Right atrium auricular region (tissue), 2 donors: ENCODE measurements around the gene TMEM131L. TPM values are rescaled to one million over a fixed set of nuclear protein-coding genes. Genes with fewer than 3 reads are reported as not detected.

Source experiments
- DNase-seq: peaks from one replicate; pipeline ENCODE4 v3.0.0-alpha.2; 2019; ENCODE audit warnings: low spot score
- H3K27ac ChIP-seq, 2 donors: fragments of 200-600 bp; sonication (generic); 1 replicate in 1 of 2; 2 replicates in 1 of 2; pipeline ENCODE4 v1.5.1; 2016 to 2019
- H3K27me3 ChIP-seq, 2 donors: fragments of 200-600 bp; sonication (generic); one replicate each; pipeline versions ENCODE4 v1.5.1 to v1.6.0; 2017 to 2019
- H3K36me3 ChIP-seq: fragments of 200-600 bp; sonication (generic); one replicate; pipeline ENCODE4 v1.5.1; 2016
- H3K4me1 ChIP-seq, 2 donors: fragments of 200-600 bp; sonication (generic); one replicate each; pipeline versions ENCODE4 v1.5.1 to v1.6.0; 2017 to 2019
- H3K4me3 ChIP-seq, 2 donors: fragments of 200-600 bp; sonication (generic); 1 replicate in 1 of 2; 2 replicates in 1 of 2; pipeline ENCODE4 v1.5.1; 2017 to 2019; ENCODE audit warnings: mild to moderate bottlenecking in 1 of 2, moderate library complexity in 1 of 2
- H3K9me3 ChIP-seq, 2 donors: fragments of 200-600 bp; sonication (generic); one replicate each; pipeline ENCODE4 v1.5.1; 2019
- total RNA-seq, 2 donors: library from RNA; depleted of rRNA; stranded (reverse); fragments of >200 nt; gene quantifications; one replicate each; pipeline ENCODE4 v1.1.0, GENCODE V29; 2016
- TF ChIP-seq, protein P1 (sequence below), 2 donors: fragments of 200-600 bp; sonication (generic); IDR thresholded peaks; one replicate each; pipeline ENCODE4 v1.5.1; 2019; ENCODE audit warnings: antibody characterized with exemption in 2 of 2

Gene TMEM131L
- total RNA-seq, 2 donors from 2014 or later: 10.9 to 15.4 TPM

DNA sequence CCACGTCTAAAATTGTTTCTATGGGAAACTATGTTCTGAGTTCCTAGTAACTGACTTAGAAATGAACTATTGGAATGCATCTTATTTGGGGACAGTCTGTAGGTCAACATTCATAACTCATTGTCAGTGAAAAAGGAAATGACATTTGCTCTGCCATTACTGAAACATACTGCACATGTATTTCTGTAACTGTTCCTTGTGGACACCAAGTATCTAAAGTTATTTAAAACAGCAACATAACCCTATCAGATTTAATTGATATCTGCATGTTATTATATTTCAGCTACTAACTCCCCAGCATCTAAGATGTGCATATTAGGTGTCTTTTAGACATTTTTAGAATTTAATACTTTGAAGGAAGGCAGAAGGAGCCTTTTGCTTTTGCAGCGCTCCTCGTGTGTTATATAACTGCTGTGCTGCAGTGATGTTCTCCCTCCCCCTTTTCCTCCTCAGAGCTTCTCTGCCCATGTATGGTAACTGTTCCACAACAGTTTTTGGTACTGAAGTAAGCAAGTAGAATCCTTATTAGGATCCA, 37.2 kb upstream of the TMEM131L start:
- Histone ChIP-seq H3K9me3 (no peaks in the 10 kb centered on the region), H3K27ac (no peak overlapping the region), H3K4me3 (no peak overlapping the region)

DNA sequence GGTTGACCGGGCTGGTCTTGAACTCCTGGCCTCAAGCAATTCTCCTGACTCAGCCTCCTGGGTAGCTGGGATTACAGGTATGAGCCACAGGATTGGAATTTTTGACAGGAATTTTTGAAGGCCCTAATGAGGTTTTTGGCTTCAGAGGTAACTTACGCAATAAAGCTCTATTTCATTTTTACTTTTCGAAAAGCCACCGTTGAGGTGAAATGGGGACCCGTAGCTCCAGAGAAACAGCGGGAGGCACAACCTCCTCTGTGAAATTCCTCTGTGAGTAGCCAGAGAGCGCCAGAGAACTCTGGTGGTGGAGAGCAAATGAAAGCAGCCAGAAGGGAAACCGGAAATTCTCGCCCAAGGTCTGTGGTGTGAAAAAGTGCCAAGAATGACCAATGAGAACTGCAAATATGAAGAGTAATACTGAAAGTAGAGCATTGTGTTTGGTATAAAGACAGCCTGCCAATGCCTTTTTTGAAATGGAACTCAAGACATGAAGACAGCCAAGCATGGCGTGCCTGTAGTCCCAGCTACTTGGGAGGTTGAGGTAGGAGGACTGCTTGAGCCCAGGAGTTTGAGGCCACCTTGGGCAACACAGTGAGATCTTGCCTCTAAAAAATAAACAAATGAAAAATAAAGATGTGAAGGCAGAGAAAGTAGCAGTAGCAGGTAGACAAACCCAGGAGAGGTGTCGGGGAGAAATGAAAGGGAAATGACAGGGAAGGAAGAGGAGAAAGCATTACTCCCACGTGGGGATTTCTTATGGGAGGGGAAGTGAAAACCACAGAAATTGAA, 33.0 kb upstream of the TMEM131L start:
- peak; percentile 70 for DNase-seq
- H3K4me3 ChIP-seq: peak overlapping the region in 1 of 2 donors; percentile 13

More for the DNA sequence above, 37.2 kb upstream of the TMEM131L start:
- TF ChIP-seq, protein P1, sequence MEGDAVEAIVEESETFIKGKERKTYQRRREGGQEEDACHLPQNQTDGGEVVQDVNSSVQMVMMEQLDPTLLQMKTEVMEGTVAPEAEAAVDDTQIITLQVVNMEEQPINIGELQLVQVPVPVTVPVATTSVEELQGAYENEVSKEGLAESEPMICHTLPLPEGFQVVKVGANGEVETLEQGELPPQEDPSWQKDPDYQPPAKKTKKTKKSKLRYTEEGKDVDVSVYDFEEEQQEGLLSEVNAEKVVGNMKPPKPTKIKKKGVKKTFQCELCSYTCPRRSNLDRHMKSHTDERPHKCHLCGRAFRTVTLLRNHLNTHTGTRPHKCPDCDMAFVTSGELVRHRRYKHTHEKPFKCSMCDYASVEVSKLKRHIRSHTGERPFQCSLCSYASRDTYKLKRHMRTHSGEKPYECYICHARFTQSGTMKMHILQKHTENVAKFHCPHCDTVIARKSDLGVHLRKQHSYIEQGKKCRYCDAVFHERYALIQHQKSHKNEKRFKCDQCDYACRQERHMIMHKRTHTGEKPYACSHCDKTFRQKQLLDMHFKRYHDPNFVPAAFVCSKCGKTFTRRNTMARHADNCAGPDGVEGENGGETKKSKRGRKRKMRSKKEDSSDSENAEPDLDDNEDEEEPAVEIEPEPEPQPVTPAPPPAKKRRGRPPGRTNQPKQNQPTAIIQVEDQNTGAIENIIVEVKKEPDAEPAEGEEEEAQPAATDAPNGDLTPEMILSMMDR (IDR thresholded peaks at IDR 0.05): no peak
- no peaks in the 10 kb centered on the region for H3K4me1 ChIP-seq
- no peaks in the 10 kb centered on the region for H3K36me3 ChIP-seq
- no peak for DNase-seq
- H3K27me3 ChIP-seq: no peaks in the 10 kb centered on the region

DNA sequence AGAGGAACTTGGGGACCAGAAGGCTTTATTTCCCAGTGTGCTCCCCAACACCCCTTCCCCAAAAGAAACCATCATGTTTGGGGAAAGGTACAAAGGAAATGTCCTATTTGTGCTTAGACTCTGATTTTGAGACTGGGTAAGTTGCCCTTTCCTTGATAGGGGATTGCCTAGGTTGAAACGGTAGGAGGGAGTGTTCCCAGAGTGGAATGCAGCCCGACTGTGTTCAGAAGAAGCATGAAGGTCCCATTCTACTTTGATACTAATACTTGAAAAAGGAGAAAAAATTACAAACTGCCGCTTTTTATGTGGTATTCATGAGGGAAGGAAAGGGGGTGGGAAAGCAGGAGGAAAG, 32.4 kb upstream of the TMEM131L start:
- TF ChIP-seq, protein P1 (IDR thresholded peaks at IDR 0.05): no peak
- Histone ChIP-seq H3K4me1 (no peaks in the 10 kb centered on the region), H3K4me3 (no peak overlapping the region), H3K27ac (no peak overlapping the region), H3K9me3 (no peaks in the 10 kb centered on the region), H3K27me3 (no peaks in the 10 kb centered on the region), H3K36me3 (no peaks in the 10 kb centered on the region)
- DNase-seq: no peak

More for the DNA sequence above, 33.0 kb upstream of the TMEM131L start:
- H3K9me3 ChIP-seq: no peaks in the 10 kb centered on the region
- no peaks in the 10 kb centered on the region for H3K27me3 ChIP-seq
- no peaks in the 10 kb centered on the region for H3K4me1 ChIP-seq
- TF ChIP-seq, protein P1 (IDR thresholded peaks at IDR 0.05): peak; percentile 27 to 86
- H3K36me3 ChIP-seq: no peaks in the 10 kb centered on the region
- no peak overlapping the region for H3K27ac ChIP-seq

DNA sequence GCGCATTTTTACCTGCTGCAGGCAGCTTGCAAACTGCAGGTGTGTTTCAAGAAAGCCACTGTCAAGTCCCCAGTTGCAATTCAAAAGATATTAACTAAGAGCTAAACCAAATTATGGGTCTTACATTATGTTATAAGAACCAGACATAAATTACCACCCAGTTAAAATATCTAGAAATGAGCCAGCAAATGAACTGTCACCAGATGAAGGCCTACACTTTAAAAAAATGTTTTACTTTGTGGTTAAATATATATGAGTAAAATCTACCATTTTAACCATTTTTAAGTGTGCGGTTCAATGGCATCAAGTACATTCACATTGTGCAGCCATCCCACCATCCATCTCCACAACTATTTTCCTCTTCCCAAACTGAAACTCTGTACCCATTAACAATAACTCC, 32.0 kb upstream of the TMEM131L start:
- TF ChIP-seq, protein P1 (IDR thresholded peaks at IDR 0.05): no peak
- Histone ChIP-seq H3K4me3 (no peak overlapping the region), H3K27me3 (no peaks in the 10 kb centered on the region)

DNA sequence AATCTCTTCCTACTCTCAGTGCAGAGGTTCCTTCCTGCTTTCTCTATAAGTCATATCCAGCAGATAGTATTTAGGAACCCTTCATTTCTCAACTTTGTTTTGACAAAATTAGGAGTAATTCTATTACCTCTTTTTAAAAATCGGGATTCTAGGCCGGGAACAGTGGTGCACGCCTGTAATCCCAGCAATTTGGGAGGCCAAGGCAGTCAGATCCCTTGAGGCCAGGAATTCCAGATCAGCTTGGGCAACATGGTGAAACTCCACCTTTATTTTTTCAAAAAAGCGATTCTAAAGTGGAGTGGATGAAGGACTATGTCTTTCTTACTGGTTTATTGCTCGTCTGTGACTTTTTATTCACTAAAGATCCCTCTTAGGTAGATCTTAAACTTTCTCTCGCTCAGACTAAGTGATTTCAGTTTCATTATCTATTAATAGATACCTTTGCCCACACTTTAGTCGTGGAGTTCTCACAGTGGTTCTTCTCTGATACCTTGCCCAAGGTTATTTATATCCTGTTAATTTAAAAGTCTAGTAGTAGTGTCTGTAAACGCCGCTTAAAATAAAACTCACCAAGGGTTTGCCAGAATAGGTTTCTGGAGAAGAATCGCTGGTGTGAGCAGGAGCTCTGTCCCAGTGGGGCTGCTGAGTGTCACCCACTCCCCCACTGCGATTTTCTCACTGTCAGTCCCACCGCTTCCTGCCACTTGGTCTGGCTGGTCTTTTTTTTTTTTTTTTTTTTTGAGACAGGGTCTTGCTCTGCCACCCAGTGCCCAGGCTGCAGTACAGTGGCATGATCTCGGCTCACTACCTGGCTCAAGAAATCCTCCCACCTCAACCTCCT, 27.0 kb upstream of the TMEM131L start:
- peak overlapping the region; percentile 9 to 21 for H3K4me3 ChIP-seq
- no peak for DNase-seq
- H3K4me1 ChIP-seq: no peaks in the 10 kb centered on the region
- H3K27ac ChIP-seq: peak overlapping the region; percentile 14 to 40
- no peaks in the 10 kb centered on the region for H3K9me3 ChIP-seq
- TF ChIP-seq, protein P1 (IDR thresholded peaks at IDR 0.05): no peak
- no peaks in the 10 kb centered on the region for H3K36me3 ChIP-seq
- no peaks in the 10 kb centered on the region for H3K27me3 ChIP-seq

More for the DNA sequence above, 32.0 kb upstream of the TMEM131L start:
- Histone ChIP-seq H3K9me3 (no peaks in the 10 kb centered on the region), H3K4me1 (no peaks in the 10 kb centered on the region), H3K36me3 (no peaks in the 10 kb centered on the region), H3K27ac (no peak overlapping the region)
- no peak for DNase-seq
